ENCODE results near the gene PLCG1. TPM values are rescaled to one million over a fixed set of nuclear protein-coding genes. Genes with fewer than 3 reads are reported as not detected.

PLCG1 gene
- total RNA-seq, 1 experiment from 2014 or later = 64.1 TPM

DNA sequence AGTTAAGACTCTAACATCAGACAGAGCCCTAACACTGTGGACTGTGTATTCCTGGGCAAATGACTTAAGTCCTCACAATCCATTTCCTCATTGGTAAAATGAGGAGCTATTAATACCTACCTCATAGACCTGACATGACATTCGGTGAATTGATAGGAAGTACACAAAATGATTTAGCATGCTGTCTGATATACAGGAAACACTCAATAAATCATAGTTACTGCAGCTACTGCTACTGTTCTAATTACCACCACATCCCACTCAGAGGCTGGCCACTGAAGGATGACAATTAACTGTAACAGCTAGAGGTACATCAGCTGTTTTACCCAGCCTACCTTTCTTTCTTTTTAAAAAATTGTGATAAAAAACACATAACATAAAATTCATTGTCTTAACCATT, 87.7 kb downstream of the PLCG1 start:
- no peaks in the 10 kb centered on the region for H4K20me1 ChIP-seq (ENCODE audit: insufficient read depth)
- H3K9me2 ChIP-seq (ENCODE audit: insufficient read depth) = no peaks in the 10 kb centered on the region
- H3F3A ChIP-seq (ENCODE audit: insufficient read depth, low read depth) = no peaks in the 10 kb centered on the region
- H3K79me2 ChIP-seq (ENCODE audit: low read depth) = no peaks in the 10 kb centered on the region
- H3K27ac ChIP-seq = no peak overlapping the region
- ChIA-PET CTCF (no interaction called here), POLR2A (ENCODE audit: unreplicated experiment) (no interaction called here)
- intact Hi-C loops (cut with micrococcal nuclease; ENCODE audit: unreplicated experiment) = no loop called here
- H3K4me1 ChIP-seq (replicated peaks; ENCODE audit: insufficient read depth) = no peaks in the 10 kb centered on the region
- no TSS peak for BruUV-seq (replicated peaks)
- H3K4me3 ChIP-seq = no peak overlapping the region
- DNase-seq = no peak
- no peaks in the 10 kb centered on the region for H3K27me3 ChIP-seq (ENCODE audit: insufficient read depth, low read depth)
- H3K4me2 ChIP-seq = no peak overlapping the region
- H2AFZ ChIP-seq = no peak overlapping the region
- TF ChIP-seq EZH2 (IDR thresholded peaks at IDR 0.05; ENCODE audit: low read depth) (no peak), CTCF (conservative IDR thresholded peaks at IDR 0.05) (no peak)
- H3K9me3 ChIP-seq (ENCODE audit: insufficient read depth, low read depth) = no peaks in the 10 kb centered on the region
- no peaks in the 10 kb centered on the region for H3K36me3 ChIP-seq (ENCODE audit: low read depth)

DNA sequence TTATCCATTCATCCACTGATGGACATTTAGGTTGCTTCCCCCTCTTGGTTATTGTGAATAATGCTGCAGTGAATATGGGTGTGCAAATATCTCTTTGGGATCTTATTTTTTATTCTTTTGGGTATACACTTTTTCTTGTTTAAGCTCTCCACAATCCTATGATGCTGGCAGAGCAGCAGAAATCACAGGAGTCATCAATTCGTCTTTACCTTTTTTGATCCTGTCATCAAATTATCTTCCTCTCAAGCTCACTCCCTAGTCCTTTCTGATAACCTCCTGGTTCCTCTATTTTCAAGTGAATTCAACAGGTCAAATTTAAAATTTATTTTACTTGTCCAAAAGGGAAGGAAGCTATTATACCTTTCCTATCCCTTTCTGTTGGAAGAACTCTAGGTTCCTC, 89.1 kb downstream of the PLCG1 start:
- no peak overlapping the region for H3K4me2 ChIP-seq
- no peak for DNase-seq
- H3K79me2 ChIP-seq (ENCODE audit: low read depth) = no peaks in the 10 kb centered on the region
- TF ChIP-seq EZH2 (IDR thresholded peaks at IDR 0.05; ENCODE audit: low read depth) (no peak), CTCF (conservative IDR thresholded peaks at IDR 0.05) (no peak)
- H3K9me3 ChIP-seq (ENCODE audit: insufficient read depth, low read depth) = no peaks in the 10 kb centered on the region
- H4K20me1 ChIP-seq (ENCODE audit: insufficient read depth) = no peaks in the 10 kb centered on the region
- intact Hi-C loops (cut with micrococcal nuclease; ENCODE audit: unreplicated experiment) = no loop called here
- no peaks in the 10 kb centered on the region for H3K9me2 ChIP-seq (ENCODE audit: insufficient read depth)
- H3F3A ChIP-seq (ENCODE audit: insufficient read depth, low read depth) = no peaks in the 10 kb centered on the region
- no peaks in the 10 kb centered on the region for H3K36me3 ChIP-seq (ENCODE audit: low read depth)
- no peaks in the 10 kb centered on the region for H3K4me1 ChIP-seq (replicated peaks; ENCODE audit: insufficient read depth)
- CTCF ChIA-PET = no interaction called here
- H3K4me3 ChIP-seq = no peak overlapping the region
- no peak overlapping the region for H3K27ac ChIP-seq
- no peaks in the 10 kb centered on the region for H3K27me3 ChIP-seq (ENCODE audit: insufficient read depth, low read depth)
- no peak overlapping the region for H2AFZ ChIP-seq
- BruUV-seq (replicated peaks) = no TSS peak
- POLR2A ChIA-PET (ENCODE audit: unreplicated experiment) = no interaction called here

Small RNA genes lying within 50 kb of the gene (microRNA-seq; reads per million reads assigned to microRNA genes)
- not detected for gene MIR6871 (ENCODE audit: borderline number of aligned reads, borderline replicate concordance)

Other genes with a start within 250 kb of the PLCG1 start
- gene TOP1, start 108.7 kb upstream of the PLCG1 start, total RNA-seq (2021) = 39.1 and 55.8 TPM in 2 replicates
- 21.5 and 23.3 TPM in 2 replicates for gene ZHX3, start 180.2 kb downstream of the PLCG1 start, total RNA-seq (2021)
- 12.1 and 15.4 TPM in 2 replicates for gene LPIN3, start 203.3 kb downstream of the PLCG1 start, total RNA-seq (2021)
- not detected in 2 replicates for gene EMILIN3, start 229.3 kb downstream of the PLCG1 start, total RNA-seq (2021)